GM12873 (cell line): ENCODE data around the gene MPPED2.

Source experiments
- CTCF ChIP-seq: IDR thresholded peaks from 2 replicates; pipeline ENCODE4 v1.5.1; 2012; ENCODE audit warnings: low read depth, mild to moderate bottlenecking, moderate library complexity, low read length, control low read depth; ENCODE audit not compliant: insufficient read depth; ENCODE audit errors: missing control alignments

MPPED2 gene

GRCh38 chr11:30497600-30497999 is 88.6 kb downstream of the MPPED2 start:
- TF ChIP-seq CTCF: no peak

- TF ChIP-seq CTCF: no peak
Observed at GRCh38 chr11:30496935-30497334, 89.2 kb downstream of the MPPED2 start.

GRCh38 chr11:30495437-30495836 is 90.7 kb downstream of the MPPED2 start:
- TF ChIP-seq CTCF: no peak

- TF ChIP-seq CTCF: no peak
Observed at GRCh38 chr11:30489511-30489910, 96.6 kb downstream of the MPPED2 start.

GRCh38 chr11:30489076-30489475 is 97.1 kb downstream of the MPPED2 start:
- TF ChIP-seq CTCF: no peak

- TF ChIP-seq CTCF: no peak
Observed at GRCh38 chr11:30488304-30488998, 97.7 kb downstream of the MPPED2 start.

- TF ChIP-seq CTCF: no peak
Observed at GRCh38 chr11:30487200-30487898, 98.8 kb downstream of the MPPED2 start.
